H9 (cell line): ENCODE measurements around the gene KRT77. TPM values are rescaled to one million over a fixed set of nuclear protein-coding genes. Genes with fewer than 3 reads are reported as not detected.

Experiments used
- DNase-seq: peaks from one replicate; pipeline ENCODE4 v3.0.0-alpha.2; 2017
- H2AFZ ChIP-seq: one replicate; pipeline ENCODE4 v1.6.1; 2013; ENCODE audit warnings: mild to moderate bottlenecking, low read length, control low read depth, moderate library complexity
- H2AK5ac ChIP-seq: 2 replicates; pipeline ENCODE4 v1.6.1; 2013; ENCODE audit warnings: low read length, control low read depth, mixed read lengths; ENCODE audit not compliant: insufficient read length
- H2BK120ac ChIP-seq: one replicate; pipeline ENCODE4 v1.6.1; 2013; ENCODE audit warnings: low read depth, mild to moderate bottlenecking, low read length, control low read depth, inconsistent platforms; ENCODE audit not compliant: poor library complexity, severe bottlenecking
- H2BK12ac ChIP-seq: 2 replicates; pipeline ENCODE4 v1.6.1; 2013; ENCODE audit warnings: low read length, control low read depth, mixed read lengths, low read depth; ENCODE audit not compliant: insufficient read length
- H2BK15ac ChIP-seq: 2 replicates; pipeline ENCODE4 v1.6.1; 2013; ENCODE audit warnings: low read depth, low read length, control low read depth
- H2BK20ac ChIP-seq: one replicate; pipeline ENCODE4 v1.6.1; 2013; ENCODE audit warnings: low read depth, mild to moderate bottlenecking, low read length, control low read depth, inconsistent platforms; ENCODE audit not compliant: poor library complexity, severe bottlenecking
- H2BK5ac ChIP-seq: 2 replicates; pipeline ENCODE4 v1.6.1; 2013; ENCODE audit warnings: low read length, control low read depth, mixed read lengths; ENCODE audit not compliant: insufficient read length
- H3K14ac ChIP-seq: 2 replicates; pipeline ENCODE4 v1.6.1; 2013; ENCODE audit warnings: low read length, control low read depth; ENCODE audit not compliant: insufficient read depth
- H3K18ac ChIP-seq: 2 replicates; pipeline ENCODE4 v1.6.1; 2013; ENCODE audit warnings: low read depth, mild to moderate bottlenecking, mixed read lengths, low read length, control low read depth; ENCODE audit not compliant: insufficient read length
- H3K23ac ChIP-seq: 2 replicates; pipeline ENCODE4 v1.6.1; 2013; ENCODE audit warnings: low read length, control low read depth, mixed read lengths, low read depth; ENCODE audit not compliant: insufficient read length
- H3K23me2 ChIP-seq: 2 replicates; pipeline ENCODE4 v1.6.1; 2013; ENCODE audit warnings: low read depth, mild to moderate bottlenecking, mixed read lengths, low read length, control low read depth; ENCODE audit not compliant: insufficient read length, poor library complexity, severe bottlenecking
- H3K27ac ChIP-seq: 2 replicates; pipeline ENCODE4 v1.5.1; 2013; ENCODE audit warnings: low read length, control low read depth, mixed read lengths, low read depth; ENCODE audit not compliant: insufficient read length
- H3K27me3 ChIP-seq: 2 replicates; pipeline ENCODE4 v1.6.1; 2013; ENCODE audit warnings: low read length, control low read depth, inconsistent platforms; ENCODE audit not compliant: insufficient read depth
- H3K4ac ChIP-seq: 2 replicates; pipeline ENCODE4 v1.6.1; 2013; ENCODE audit warnings: low read depth, mild to moderate bottlenecking, control low read depth, inconsistent platforms, low read length, moderate library complexity
- H3K4me1 ChIP-seq: 2 replicates; pipeline ENCODE4 v1.6.1; 2013; ENCODE audit warnings: low read length, control low read depth, inconsistent platforms; ENCODE audit not compliant: insufficient read depth
- H3K4me2 ChIP-seq: 2 replicates; pipeline ENCODE4 v1.6.1; 2013; ENCODE audit warnings: low read length, control low read depth, mixed read lengths; ENCODE audit not compliant: insufficient read length, insufficient read depth
- H3K56ac ChIP-seq: 2 replicates; pipeline ENCODE4 v1.6.1; 2013; ENCODE audit warnings: low read depth, mild to moderate bottlenecking, mixed read lengths, low read length, control low read depth; ENCODE audit not compliant: insufficient read length
- H3K79me1 ChIP-seq: 2 replicates; pipeline ENCODE4 v1.6.1; 2013; ENCODE audit warnings: low read depth, mild to moderate bottlenecking, moderate library complexity, low read length, control low read depth, inconsistent platforms; ENCODE audit not compliant: insufficient read depth, poor library complexity, severe bottlenecking
- H3K79me2 ChIP-seq: 2 replicates; pipeline ENCODE4 v1.6.1; 2013; ENCODE audit warnings: low read length, control low read depth, inconsistent platforms; ENCODE audit not compliant: insufficient read depth
- H3K9ac ChIP-seq: 2 replicates; pipeline ENCODE4 v1.6.1; 2013; ENCODE audit warnings: low read length, control low read depth, mixed read lengths; ENCODE audit not compliant: insufficient read length; ENCODE audit errors: extremely low read depth
- H3K9me3 ChIP-seq: one replicate; pipeline ENCODE4 v1.6.1; 2013; ENCODE audit warnings: low read depth, low read length, inconsistent platforms; ENCODE audit not compliant: control insufficient read depth
- H3T11ph ChIP-seq: one replicate; pipeline ENCODE4 v1.6.1; 2013; ENCODE audit warnings: mild to moderate bottlenecking, low read length, control low read depth, inconsistent platforms
- H4K20me1 ChIP-seq: one replicate; pipeline ENCODE4 v1.6.1; 2013; ENCODE audit not compliant: control insufficient read depth, insufficient read length, insufficient read depth
- H4K5ac ChIP-seq: 2 replicates; pipeline ENCODE4 v1.6.1; 2013; ENCODE audit warnings: low read depth, mild to moderate bottlenecking, mixed read lengths, low read length, control low read depth; ENCODE audit not compliant: insufficient read length
- H4K8ac ChIP-seq: replicated peaks from 2 replicates; pipeline ENCODE4 v1.6.1; 2013; ENCODE audit warnings: low read length, control low read depth, mixed read lengths, low read depth; ENCODE audit not compliant: insufficient read length
- H4K91ac ChIP-seq: 2 replicates; pipeline ENCODE4 v1.6.1; 2013; ENCODE audit warnings: low read depth, mild to moderate bottlenecking, moderate library complexity, mixed read lengths, low read length, control low read depth; ENCODE audit not compliant: insufficient read length
- H3K27ac Mint-ChIP-seq, 3 experiments: 2 replicates in 2 of 3; 3 replicates in 1 of 3; pipeline ENCODE4 v1.8.0; 2020 to 2021; ENCODE audit warnings: mixed read lengths in 3 of 3, mild to moderate bottlenecking in 1 of 3, moderate library complexity in 1 of 3
- H3K27me3 Mint-ChIP-seq: 2 replicates; pipeline ENCODE4 v1.8.0; 2021; ENCODE audit warnings: low read depth, mild to moderate bottlenecking, moderate library complexity, mixed read lengths
- H3K36me3 Mint-ChIP-seq, 3 experiments: 2 replicates in 2 of 3; 3 replicates in 1 of 3; pipeline ENCODE4 v1.8.0; 2020 to 2021; ENCODE audit warnings: low read depth in 3 of 3, mixed read lengths in 3 of 3; ENCODE audit not compliant: insufficient read depth in 1 of 3
- H3K4me1 Mint-ChIP-seq, 2 experiments: 2 replicates each; pipeline ENCODE4 v1.8.0; 2020; ENCODE audit warnings: mixed read lengths in 2 of 2
- H3K4me3 Mint-ChIP-seq, 2 experiments: 2 replicates in 1 of 2; 3 replicates in 1 of 2; pipeline ENCODE4 v1.8.0; 2020 to 2021; ENCODE audit warnings: mild to moderate bottlenecking in 2 of 2, mixed read lengths in 2 of 2, moderate library complexity in 1 of 2
- H3K9me3 Mint-ChIP-seq, 2 experiments: 2 replicates in 1 of 2; 3 replicates in 1 of 2; pipeline ENCODE4 v1.8.0; 2020; ENCODE audit warnings: mild to moderate bottlenecking in 2 of 2, mixed read lengths in 2 of 2, moderate library complexity in 1 of 2
- CTCF ChIP-seq: fragments of 200-600 bp; sonication (generic); conservative IDR thresholded peaks from 3 replicates; pipeline ENCODE4 v1.8.0; 2021; ENCODE audit warnings: antibody characterized with exemption, mild to moderate bottlenecking
- total RNA-seq: library from RNA; stranded (reverse); gene quantifications from 2 replicates; pipeline ENCODE4 v1.2.1, GENCODE V29; 2021

The KRT77 gene
- total RNA-seq, 1 experiment from 2014 or later, result not detected

- Histone ChIP-seq H3K56ac (no peak overlapping the region), H3K23me2 (no peaks in the 10 kb centered on the region), H3K4me2 (no peak overlapping the region), H2BK5ac (no peak overlapping the region), H3K9ac (no peak overlapping the region), H4K8ac (no peak overlapping the region), H2BK12ac (no peak overlapping the region), H3K18ac (no peak overlapping the region), H4K20me1 (peaks cover 2% of the 10 kb centered on the region), H2BK20ac (no peak overlapping the region), H3T11ph (no peak overlapping the region), H4K5ac (no peak overlapping the region), H3K27me3 (no peaks in the 10 kb centered on the region), H3K9me3 (no peaks in the 10 kb centered on the region), H2BK120ac (no peak overlapping the region), H2AFZ (no peak overlapping the region), H3K23ac (no peak overlapping the region), H2BK15ac (no peak overlapping the region), H3K27ac (no peak overlapping the region), H3K14ac (no peak overlapping the region), H3K4ac (no peak overlapping the region), H3K79me1 (no peaks in the 10 kb centered on the region), H4K91ac (no peak overlapping the region), H3K79me2 (no peaks in the 10 kb centered on the region), H2AK5ac (no peak overlapping the region), H3K4me1 (no peaks in the 10 kb centered on the region)
- Mint-ChIP-seq H3K9me3 (no peaks in the 10 kb centered on the region), H3K36me3 (no peaks in the 10 kb centered on the region), H3K27me3 (peaks cover 27% of the 10 kb centered on the region), H3K27ac (no peak overlapping the region), H3K4me3 (no peak overlapping the region), H3K4me1 (no peaks in the 10 kb centered on the region; a peak in 1 of 4 replicates)
- no peak for TF ChIP-seq CTCF
- DNase-seq, result no peak
Measured at GRCh38 chr12:52662918-52663229, 40.5 kb downstream of the KRT77 start.
